Measurements from ENCODE around the gene RASSF10. TPM values are rescaled to one million over a fixed set of nuclear protein-coding genes. Genes with fewer than 3 reads are reported as not detected.

The RASSF10 gene
- total RNA-seq, 1 experiment from 2014 or later = 3.2 TPM

DNA sequence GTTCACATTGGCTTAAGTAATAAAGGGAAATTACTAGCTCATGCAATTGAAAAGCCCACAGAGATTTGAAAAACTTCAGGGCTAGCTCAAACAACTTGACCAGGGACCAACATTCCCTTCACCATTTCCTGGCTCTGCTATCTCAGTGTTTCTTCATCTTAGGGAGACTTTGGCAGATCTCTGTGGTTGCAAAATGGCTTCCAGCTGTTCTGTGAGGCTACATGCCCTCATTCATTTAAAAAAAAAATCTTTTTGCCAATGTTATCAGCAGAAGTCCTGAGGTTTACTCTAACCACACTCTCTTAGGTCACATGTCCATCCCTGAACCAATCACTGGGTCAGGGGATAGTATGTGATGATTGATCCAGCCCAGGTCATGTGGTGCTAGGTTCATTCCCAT, 13.9 kb upstream of the RASSF10 start (continued):
- TF ChIP-seq, protein P1, sequence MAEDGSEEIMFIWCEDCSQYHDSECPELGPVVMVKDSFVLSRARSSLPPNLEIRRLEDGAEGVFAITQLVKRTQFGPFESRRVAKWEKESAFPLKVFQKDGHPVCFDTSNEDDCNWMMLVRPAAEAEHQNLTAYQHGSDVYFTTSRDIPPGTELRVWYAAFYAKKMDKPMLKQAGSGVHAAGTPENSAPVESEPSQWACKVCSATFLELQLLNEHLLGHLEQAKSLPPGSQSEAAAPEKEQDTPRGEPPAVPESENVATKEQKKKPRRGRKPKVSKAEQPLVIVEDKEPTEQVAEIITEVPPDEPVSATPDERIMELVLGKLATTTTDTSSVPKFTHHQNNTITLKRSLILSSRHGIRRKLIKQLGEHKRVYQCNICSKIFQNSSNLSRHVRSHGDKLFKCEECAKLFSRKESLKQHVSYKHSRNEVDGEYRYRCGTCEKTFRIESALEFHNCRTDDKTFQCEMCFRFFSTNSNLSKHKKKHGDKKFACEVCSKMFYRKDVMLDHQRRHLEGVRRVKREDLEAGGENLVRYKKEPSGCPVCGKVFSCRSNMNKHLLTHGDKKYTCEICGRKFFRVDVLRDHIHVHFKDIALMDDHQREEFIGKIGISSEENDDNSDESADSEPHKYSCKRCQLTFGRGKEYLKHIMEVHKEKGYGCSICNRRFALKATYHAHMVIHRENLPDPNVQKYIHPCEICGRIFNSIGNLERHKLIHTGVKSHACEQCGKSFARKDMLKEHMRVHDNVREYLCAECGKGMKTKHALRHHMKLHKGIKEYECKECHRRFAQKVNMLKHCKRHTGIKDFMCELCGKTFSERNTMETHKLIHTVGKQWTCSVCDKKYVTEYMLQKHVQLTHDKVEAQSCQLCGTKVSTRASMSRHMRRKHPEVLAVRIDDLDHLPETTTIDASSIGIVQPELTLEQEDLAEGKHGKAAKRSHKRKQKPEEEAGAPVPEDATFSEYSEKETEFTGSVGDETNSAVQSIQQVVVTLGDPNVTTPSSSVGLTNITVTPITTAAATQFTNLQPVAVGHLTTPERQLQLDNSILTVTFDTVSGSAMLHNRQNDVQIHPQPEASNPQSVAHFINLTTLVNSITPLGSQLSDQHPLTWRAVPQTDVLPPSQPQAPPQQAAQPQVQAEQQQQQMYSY (CRISPR knock-in tag; IDR thresholded peaks at IDR 0.05) = no peak
- no peak for TF ChIP-seq SMAD4 (CRISPR knock-in tag; IDR thresholded peaks at IDR 0.05)
- no peak for TF ChIP-seq ZNF396 (CRISPR knock-in tag; IDR thresholded peaks at IDR 0.05; ENCODE audit: borderline replicate concordance)
- TF ChIP-seq ZNF423 (CRISPR knock-in tag; IDR thresholded peaks at IDR 0.05) = no peak

DNA sequence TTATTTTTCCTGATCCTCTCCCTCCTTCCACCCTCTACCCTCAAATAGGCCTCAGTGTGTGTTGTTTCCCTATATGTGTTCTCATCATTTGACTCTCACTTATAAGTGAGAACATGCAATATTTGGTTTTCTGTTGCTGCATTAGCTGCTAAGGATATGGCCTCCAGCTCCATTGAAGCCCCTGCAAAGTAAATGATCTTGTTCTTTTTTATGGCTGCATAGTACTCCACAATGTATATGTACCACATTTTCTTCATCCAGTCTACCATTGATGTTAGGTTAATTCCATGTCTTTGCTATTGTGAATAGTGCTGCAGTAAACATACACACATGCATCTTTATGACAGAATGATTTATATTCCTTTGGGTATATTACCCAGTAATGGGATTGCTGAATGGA, 13.3 kb upstream of the RASSF10 start:
- DNase-seq (ENCODE audit: low spot score) = no peak
- Mint-ChIP-seq H3K4me1 (peaks cover 8% of the 10 kb centered on the region), H3K4me3 (no peak overlapping the region), H3K36me3 (peaks cover 12% of the 10 kb centered on the region; the same call in 1 of the 2 replicates), H3K27me3 (ENCODE audit: low read depth) (no peaks in the 10 kb centered on the region; the same call in 1 of the 2 replicates), H3K27ac (no peak overlapping the region), H3K9me3 (peaks cover 14% of the 10 kb centered on the region)
- TF ChIP-seq NFYB (CRISPR knock-in tag; conservative IDR thresholded peaks at IDR 0.05; ENCODE audit: low read depth) (no peak), GTF2I (CRISPR knock-in tag; conservative IDR thresholded peaks at IDR 0.05) (0 out of 2 replicates have a peak, but pooled peaks have one; percentile 21)
- ChIA-PET CTCF (no interaction called here), POLR2A (no interaction called here)
- no peak for ATAC-seq

DNA sequence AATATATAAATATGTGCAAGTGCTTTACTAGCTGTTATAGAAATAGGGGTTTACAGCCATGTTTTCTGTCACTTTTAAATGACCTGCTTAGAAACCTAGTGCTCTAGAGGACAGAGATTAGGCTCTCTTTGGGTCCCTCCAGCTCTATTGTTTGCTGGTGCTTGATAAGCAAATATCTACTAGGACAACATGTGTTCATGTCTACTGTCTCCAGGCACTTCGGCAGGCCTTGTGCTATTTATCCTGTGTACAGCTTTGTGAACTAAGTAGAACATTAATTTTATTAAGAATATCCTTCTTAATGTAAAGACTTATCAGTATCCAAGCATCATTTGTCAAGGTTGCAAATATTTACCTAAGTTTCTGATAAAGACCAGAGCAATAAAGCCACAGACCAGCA, 11.9 kb upstream of the RASSF10 start:
- H3K4me1 Mint-ChIP-seq = peaks cover 8% of the 10 kb centered on the region
- ATAC-seq (no peak), DNase-seq (ENCODE audit: low spot score) (no peak)
- ChIA-PET CTCF (no interaction called here), POLR2A (no interaction called here)
- TF ChIP-seq, protein P2, sequence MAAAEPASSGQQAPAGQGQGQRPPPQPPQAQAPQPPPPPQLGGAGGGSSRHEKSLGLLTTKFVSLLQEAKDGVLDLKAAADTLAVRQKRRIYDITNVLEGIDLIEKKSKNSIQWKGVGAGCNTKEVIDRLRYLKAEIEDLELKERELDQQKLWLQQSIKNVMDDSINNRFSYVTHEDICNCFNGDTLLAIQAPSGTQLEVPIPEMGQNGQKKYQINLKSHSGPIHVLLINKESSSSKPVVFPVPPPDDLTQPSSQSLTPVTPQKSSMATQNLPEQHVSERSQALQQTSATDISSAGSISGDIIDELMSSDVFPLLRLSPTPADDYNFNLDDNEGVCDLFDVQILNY (CRISPR knock-in tag; IDR thresholded peaks at IDR 0.05) = no peak
- no peak for TF ChIP-seq OVOL2 (CRISPR knock-in tag; IDR thresholded peaks at IDR 0.05; ENCODE audit: borderline replicate concordance)
- TF ChIP-seq, protein P3, sequence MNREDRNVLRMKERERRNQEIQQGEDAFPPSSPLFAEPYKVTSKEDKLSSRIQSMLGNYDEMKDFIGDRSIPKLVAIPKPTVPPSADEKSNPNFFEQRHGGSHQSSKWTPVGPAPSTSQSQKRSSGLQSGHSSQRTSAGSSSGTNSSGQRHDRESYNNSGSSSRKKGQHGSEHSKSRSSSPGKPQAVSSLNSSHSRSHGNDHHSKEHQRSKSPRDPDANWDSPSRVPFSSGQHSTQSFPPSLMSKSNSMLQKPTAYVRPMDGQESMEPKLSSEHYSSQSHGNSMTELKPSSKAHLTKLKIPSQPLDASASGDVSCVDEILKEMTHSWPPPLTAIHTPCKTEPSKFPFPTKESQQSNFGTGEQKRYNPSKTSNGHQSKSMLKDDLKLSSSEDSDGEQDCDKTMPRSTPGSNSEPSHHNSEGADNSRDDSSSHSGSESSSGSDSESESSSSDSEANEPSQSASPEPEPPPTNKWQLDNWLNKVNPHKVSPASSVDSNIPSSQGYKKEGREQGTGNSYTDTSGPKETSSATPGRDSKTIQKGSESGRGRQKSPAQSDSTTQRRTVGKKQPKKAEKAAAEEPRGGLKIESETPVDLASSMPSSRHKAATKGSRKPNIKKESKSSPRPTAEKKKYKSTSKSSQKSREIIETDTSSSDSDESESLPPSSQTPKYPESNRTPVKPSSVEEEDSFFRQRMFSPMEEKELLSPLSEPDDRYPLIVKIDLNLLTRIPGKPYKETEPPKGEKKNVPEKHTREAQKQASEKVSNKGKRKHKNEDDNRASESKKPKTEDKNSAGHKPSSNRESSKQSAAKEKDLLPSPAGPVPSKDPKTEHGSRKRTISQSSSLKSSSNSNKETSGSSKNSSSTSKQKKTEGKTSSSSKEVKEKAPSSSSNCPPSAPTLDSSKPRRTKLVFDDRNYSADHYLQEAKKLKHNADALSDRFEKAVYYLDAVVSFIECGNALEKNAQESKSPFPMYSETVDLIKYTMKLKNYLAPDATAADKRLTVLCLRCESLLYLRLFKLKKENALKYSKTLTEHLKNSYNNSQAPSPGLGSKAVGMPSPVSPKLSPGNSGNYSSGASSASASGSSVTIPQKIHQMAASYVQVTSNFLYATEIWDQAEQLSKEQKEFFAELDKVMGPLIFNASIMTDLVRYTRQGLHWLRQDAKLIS (CRISPR knock-in tag; IDR thresholded peaks at IDR 0.05; ENCODE audit: borderline replicate concordance) = no peak
- H3K4me3 Mint-ChIP-seq = no peak overlapping the region
- H3K9me3 Mint-ChIP-seq = peaks cover 23% of the 10 kb centered on the region
- no peak overlapping the region for H3K27ac Mint-ChIP-seq
- H3K36me3 Mint-ChIP-seq = peaks cover 21% of the 10 kb centered on the region
- no peaks in the 10 kb centered on the region; the same call in 1 of the 2 replicates for H3K27me3 Mint-ChIP-seq (ENCODE audit: low read depth)

DNA sequence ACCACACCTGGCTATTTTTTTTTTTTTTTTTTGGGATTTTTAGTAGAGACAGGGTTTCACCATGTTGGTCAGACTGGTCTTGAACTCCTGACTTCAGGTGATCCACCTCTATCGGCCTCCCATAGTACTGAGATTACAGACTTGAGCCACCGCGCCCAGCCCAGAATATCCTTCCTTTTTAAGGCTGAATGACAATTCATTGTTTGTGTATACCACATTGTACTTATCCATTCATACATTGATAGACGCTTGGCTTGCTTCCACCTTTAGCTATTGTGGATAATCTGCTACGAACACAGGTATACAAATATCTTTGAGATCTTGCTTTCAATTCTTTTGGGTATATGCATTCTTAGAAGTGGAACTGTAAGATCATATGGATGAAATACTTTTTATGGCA, 10.8 kb upstream of the RASSF10 start:
- Mint-ChIP-seq H3K4me1 (peaks cover 8% of the 10 kb centered on the region), H3K27ac (no peak overlapping the region), H3K27me3 (ENCODE audit: low read depth) (no peaks in the 10 kb centered on the region; the same call in 1 of the 2 replicates), H3K9me3 (peaks cover 23% of the 10 kb centered on the region), H3K36me3 (peaks cover 21% of the 10 kb centered on the region), H3K4me3 (no peak overlapping the region)
- ATAC-seq (no peak), DNase-seq (ENCODE audit: low spot score) (no peak)
- POLR2A ChIA-PET = no interaction called here
- CTCF ChIA-PET = interaction anchor here (1.1 kb wide), 1 partner anchor 10 kb away, joined by 3 read pairs; no protein-coding TSS in a partner anchor
- TF ChIP-seq, protein P4, sequence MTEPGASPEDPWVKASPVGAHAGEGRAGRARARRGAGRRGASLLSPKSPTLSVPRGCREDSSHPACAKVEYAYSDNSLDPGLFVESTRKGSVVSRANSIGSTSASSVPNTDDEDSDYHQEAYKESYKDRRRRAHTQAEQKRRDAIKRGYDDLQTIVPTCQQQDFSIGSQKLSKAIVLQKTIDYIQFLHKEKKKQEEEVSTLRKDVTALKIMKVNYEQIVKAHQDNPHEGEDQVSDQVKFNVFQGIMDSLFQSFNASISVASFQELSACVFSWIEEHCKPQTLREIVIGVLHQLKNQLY (CRISPR knock-in tag; IDR thresholded peaks at IDR 0.05) = no peak
- TF ChIP-seq ZNF416 (CRISPR knock-in tag; IDR thresholded peaks at IDR 0.05) (no peak), FOXK1 (CRISPR knock-in tag; IDR thresholded peaks at IDR 0.05) (no peak), GABPB1 (CRISPR knock-in tag; IDR thresholded peaks at IDR 0.05) (no peak), EMX1 (CRISPR knock-in tag; IDR thresholded peaks at IDR 0.05) (no peak), IRF2 (CRISPR knock-in tag; IDR thresholded peaks at IDR 0.05; ENCODE audit: borderline replicate concordance, low read depth) (no peak), SMAD3 (CRISPR knock-in tag; IDR thresholded peaks at IDR 0.05; ENCODE audit: borderline replicate concordance) (no peak), NR3C1 (CRISPR knock-in tag; conservative IDR thresholded peaks at IDR 0.05; ENCODE audit: low read depth) (no peak)
- TF ChIP-seq, protein P5, sequence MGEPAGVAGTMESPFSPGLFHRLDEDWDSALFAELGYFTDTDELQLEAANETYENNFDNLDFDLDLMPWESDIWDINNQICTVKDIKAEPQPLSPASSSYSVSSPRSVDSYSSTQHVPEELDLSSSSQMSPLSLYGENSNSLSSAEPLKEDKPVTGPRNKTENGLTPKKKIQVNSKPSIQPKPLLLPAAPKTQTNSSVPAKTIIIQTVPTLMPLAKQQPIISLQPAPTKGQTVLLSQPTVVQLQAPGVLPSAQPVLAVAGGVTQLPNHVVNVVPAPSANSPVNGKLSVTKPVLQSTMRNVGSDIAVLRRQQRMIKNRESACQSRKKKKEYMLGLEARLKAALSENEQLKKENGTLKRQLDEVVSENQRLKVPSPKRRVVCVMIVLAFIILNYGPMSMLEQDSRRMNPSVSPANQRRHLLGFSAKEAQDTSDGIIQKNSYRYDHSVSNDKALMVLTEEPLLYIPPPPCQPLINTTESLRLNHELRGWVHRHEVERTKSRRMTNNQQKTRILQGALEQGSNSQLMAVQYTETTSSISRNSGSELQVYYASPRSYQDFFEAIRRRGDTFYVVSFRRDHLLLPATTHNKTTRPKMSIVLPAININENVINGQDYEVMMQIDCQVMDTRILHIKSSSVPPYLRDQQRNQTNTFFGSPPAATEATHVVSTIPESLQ (CRISPR knock-in tag; IDR thresholded peaks at IDR 0.05) = no peak
